ENCODE data around the gene WSB2. TPM values are rescaled to one million over a fixed set of nuclear protein-coding genes. Genes with fewer than 3 reads are reported as not detected.

Gene WSB2
- polyA plus RNA-seq, 1 donor from 2014 or later = 155 TPM

DNA sequence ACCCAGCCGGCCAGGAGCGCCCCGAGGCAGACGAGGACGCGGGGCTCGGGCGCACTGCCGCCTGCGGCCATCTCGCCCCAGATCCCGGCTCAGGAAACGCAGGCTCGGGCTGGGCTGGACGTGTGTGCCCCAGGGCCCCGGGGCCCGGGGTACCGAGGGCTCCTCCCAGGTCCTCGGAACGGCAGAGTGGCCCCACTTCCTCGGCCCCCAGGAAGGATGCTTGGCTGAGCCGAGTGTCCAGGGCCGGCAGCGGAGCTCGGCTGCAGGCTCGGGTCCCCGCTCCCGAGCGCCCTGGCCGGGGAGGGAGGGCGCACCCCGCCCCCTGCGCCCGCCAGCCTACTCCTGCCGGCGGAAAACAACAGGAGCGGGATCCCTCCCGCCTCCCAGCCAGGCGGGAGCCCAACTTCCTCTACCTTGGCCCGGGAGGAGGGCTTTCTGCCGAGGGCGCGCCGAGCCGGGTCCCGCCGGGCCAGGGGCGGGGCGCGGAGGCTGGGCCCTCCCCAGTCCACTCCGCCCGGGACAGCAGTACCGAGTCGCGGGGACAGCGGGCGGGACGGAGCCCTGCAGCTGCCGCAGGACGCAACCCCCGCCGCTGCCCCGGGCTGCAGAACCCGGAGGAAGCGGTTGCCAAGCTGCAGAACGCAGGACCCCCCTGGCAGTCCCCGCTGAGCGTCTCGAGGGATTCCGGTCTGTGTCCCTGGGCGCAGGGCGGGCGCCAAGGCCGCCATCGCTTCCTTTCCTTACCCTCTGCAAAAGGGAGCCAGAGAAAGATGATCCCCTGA, 42.8 kb upstream of the WSB2 start, which contains the start of gene VSIG10:
Gene VSIG10, minus strand, starts transcription at position 411 of the 782 bp plus-strand sequence. Its CDS starts 340 bp downstream, at position 71.
- H2AFZ ChIP-seq (ENCODE audit: low read depth, low read length) = no peak within 1 kb of the TSS

DNA sequence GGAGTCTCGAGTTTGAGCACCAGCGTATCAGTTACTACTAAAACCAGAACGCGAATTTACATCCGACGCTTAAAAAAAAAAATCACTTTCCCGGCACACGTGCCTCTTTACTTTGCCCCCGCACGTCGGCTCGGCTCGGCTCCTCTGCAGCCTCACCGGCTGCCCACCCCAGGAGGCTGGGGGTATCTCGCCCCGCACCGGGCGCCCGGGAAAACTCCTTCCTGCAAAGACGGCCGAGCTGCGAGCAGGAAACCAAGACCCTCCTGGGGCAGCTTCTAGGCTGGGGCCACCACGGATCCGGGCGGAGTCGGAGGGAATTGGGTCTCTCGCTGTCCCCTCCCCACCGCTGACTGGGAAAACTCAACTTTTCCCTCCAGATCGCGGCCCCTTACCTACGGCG, 42.2 kb upstream of the WSB2 start:
- Histone ChIP-seq H3K9me2 (ENCODE audit: insufficient read depth, low read length) (no peaks in the 10 kb centered on the region), H3K4me3 (ENCODE audit: low read length) (peak overlapping the region; percentile 89), H3K9ac (ENCODE audit: low read length) (peak overlapping the region; percentile 60), H3K27me3 (ENCODE audit: insufficient read depth, low read depth, low read length) (peaks cover 18% of the 10 kb centered on the region), H4K20me1 (ENCODE audit: insufficient read depth) (no peaks in the 10 kb centered on the region), H3K4me2 (ENCODE audit: low read length) (peak overlapping the region; percentile 88), H3K9me3 (ENCODE audit: low read length) (no peaks in the 10 kb centered on the region), H3K27ac (ENCODE audit: low read length) (no peak overlapping the region), H2AFZ (ENCODE audit: low read depth, low read length) (no peak overlapping the region), H3K36me3 (ENCODE audit: insufficient read depth, low read length) (no peaks in the 10 kb centered on the region), H3F3A (ENCODE audit: insufficient read depth, low read length, poor library complexity, severe bottlenecking) (no peaks in the 10 kb centered on the region), H3K79me2 (replicated peaks; ENCODE audit: insufficient read depth, low read length) (no peaks in the 10 kb centered on the region)
- TF ChIP-seq POLR2AphosphoS5 (IDR thresholded peaks at IDR 0.05) = no peak

More for the DNA sequence above, 42.8 kb upstream of the WSB2 start, which contains the start of gene VSIG10:
- H3K27ac ChIP-seq (ENCODE audit: low read length) = no peak within 1 kb of the TSS
- no peaks in the 10 kb centered on the region for H3K79me2 ChIP-seq (replicated peaks; ENCODE audit: insufficient read depth, low read length)
- TF ChIP-seq POLR2AphosphoS5 (IDR thresholded peaks at IDR 0.05) (peak; percentile 5), MXI1 (conservative IDR thresholded peaks at IDR 0.05; ENCODE audit: poor library complexity, severe bottlenecking) (no peak)
- TF ChIP-seq, protein P1, sequence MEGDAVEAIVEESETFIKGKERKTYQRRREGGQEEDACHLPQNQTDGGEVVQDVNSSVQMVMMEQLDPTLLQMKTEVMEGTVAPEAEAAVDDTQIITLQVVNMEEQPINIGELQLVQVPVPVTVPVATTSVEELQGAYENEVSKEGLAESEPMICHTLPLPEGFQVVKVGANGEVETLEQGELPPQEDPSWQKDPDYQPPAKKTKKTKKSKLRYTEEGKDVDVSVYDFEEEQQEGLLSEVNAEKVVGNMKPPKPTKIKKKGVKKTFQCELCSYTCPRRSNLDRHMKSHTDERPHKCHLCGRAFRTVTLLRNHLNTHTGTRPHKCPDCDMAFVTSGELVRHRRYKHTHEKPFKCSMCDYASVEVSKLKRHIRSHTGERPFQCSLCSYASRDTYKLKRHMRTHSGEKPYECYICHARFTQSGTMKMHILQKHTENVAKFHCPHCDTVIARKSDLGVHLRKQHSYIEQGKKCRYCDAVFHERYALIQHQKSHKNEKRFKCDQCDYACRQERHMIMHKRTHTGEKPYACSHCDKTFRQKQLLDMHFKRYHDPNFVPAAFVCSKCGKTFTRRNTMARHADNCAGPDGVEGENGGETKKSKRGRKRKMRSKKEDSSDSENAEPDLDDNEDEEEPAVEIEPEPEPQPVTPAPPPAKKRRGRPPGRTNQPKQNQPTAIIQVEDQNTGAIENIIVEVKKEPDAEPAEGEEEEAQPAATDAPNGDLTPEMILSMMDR (IDR thresholded peaks at IDR 0.05; ENCODE audit: poor library complexity, severe bottlenecking) = no peak
- H4K20me1 ChIP-seq (ENCODE audit: insufficient read depth) = no peaks in the 10 kb centered on the region
- no peaks in the 10 kb centered on the region for H3K9me2 ChIP-seq (ENCODE audit: insufficient read depth, low read length)
- H3K4me2 ChIP-seq (ENCODE audit: low read length) = peak within 1 kb of the TSS; percentile 88
- peak within 1 kb of the TSS; percentile 89 for H3K4me3 ChIP-seq (ENCODE audit: low read length)
- no peaks in the 10 kb centered on the region for H3K36me3 ChIP-seq (ENCODE audit: insufficient read depth, low read length)
- peaks cover 18% of the 10 kb centered on the region for H3K27me3 ChIP-seq (ENCODE audit: insufficient read depth, low read depth, low read length)
- no peaks in the 10 kb centered on the region for H3F3A ChIP-seq (ENCODE audit: insufficient read depth, low read length, poor library complexity, severe bottlenecking)
- H3K9ac ChIP-seq (ENCODE audit: low read length) = peak within 1 kb of the TSS; percentile 60
- no peaks in the 10 kb centered on the region for H3K9me3 ChIP-seq (ENCODE audit: low read length)

DNA sequence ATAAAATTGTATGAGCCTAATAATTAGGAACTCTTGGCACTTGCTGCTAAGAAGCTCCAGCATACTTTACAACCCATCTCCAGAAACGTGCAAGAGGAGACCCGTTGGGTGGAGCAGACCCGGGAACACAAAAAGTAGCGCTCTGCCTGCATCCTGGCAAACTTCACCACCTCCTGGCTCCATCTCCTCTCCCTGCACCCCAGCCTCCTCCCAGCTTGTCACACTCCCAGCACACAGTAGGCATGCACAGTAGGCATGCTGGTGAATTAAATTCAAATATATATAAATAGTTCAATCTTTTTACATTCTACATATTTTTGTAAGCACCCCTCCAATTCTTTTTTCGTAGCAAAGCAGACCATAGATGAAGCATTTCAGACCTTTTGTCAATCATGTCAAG, 41.6 kb upstream of the WSB2 start:
- H3K9me3 ChIP-seq (ENCODE audit: low read length) = no peaks in the 10 kb centered on the region
- peaks cover 18% of the 10 kb centered on the region for H3K27me3 ChIP-seq (ENCODE audit: insufficient read depth, low read depth, low read length)
- TF ChIP-seq, protein P2, sequence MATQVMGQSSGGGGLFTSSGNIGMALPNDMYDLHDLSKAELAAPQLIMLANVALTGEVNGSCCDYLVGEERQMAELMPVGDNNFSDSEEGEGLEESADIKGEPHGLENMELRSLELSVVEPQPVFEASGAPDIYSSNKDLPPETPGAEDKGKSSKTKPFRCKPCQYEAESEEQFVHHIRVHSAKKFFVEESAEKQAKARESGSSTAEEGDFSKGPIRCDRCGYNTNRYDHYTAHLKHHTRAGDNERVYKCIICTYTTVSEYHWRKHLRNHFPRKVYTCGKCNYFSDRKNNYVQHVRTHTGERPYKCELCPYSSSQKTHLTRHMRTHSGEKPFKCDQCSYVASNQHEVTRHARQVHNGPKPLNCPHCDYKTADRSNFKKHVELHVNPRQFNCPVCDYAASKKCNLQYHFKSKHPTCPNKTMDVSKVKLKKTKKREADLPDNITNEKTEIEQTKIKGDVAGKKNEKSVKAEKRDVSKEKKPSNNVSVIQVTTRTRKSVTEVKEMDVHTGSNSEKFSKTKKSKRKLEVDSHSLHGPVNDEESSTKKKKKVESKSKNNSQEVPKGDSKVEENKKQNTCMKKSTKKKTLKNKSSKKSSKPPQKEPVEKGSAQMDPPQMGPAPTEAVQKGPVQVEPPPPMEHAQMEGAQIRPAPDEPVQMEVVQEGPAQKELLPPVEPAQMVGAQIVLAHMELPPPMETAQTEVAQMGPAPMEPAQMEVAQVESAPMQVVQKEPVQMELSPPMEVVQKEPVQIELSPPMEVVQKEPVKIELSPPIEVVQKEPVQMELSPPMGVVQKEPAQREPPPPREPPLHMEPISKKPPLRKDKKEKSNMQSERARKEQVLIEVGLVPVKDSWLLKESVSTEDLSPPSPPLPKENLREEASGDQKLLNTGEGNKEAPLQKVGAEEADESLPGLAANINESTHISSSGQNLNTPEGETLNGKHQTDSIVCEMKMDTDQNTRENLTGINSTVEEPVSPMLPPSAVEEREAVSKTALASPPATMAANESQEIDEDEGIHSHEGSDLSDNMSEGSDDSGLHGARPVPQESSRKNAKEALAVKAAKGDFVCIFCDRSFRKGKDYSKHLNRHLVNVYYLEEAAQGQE (IDR thresholded peaks at IDR 0.05; ENCODE audit: borderline replicate concordance) = no peak
- TF ChIP-seq RAD21 (conservative IDR thresholded peaks at IDR 0.05) (no peak), EP300 (conservative IDR thresholded peaks at IDR 0.05; ENCODE audit: poor library complexity, severe bottlenecking) (no peak), MXI1 (conservative IDR thresholded peaks at IDR 0.05; ENCODE audit: poor library complexity, severe bottlenecking) (no peak), EZH2 (IDR thresholded peaks at IDR 0.05; ENCODE audit: borderline replicate concordance, insufficient read depth, low read length, poor library complexity, severe bottlenecking) (no peak), TAF1 (IDR thresholded peaks at IDR 0.05; ENCODE audit: low read depth) (no peak), POLR2AphosphoS5 (IDR thresholded peaks at IDR 0.05) (no peak), SMC3 (conservative IDR thresholded peaks at IDR 0.05; ENCODE audit: poor library complexity) (no peak)
- TF ChIP-seq, protein P1 (IDR thresholded peaks at IDR 0.05; ENCODE audit: poor library complexity, severe bottlenecking) = no peak
- no peaks in the 10 kb centered on the region for H3F3A ChIP-seq (ENCODE audit: insufficient read depth, low read length, poor library complexity, severe bottlenecking)
- no peaks in the 10 kb centered on the region for H4K20me1 ChIP-seq (ENCODE audit: insufficient read depth)
- no peak overlapping the region for H2AFZ ChIP-seq (ENCODE audit: low read depth, low read length)
- H3K79me2 ChIP-seq (replicated peaks; ENCODE audit: insufficient read depth, low read length) = no peaks in the 10 kb centered on the region
- H3K9ac ChIP-seq (ENCODE audit: low read length) = no peak overlapping the region
- no peak overlapping the region for H3K27ac ChIP-seq (ENCODE audit: low read length)
- no peak overlapping the region for H3K4me2 ChIP-seq (ENCODE audit: low read length)
- H3K9me2 ChIP-seq (ENCODE audit: insufficient read depth, low read length) = no peaks in the 10 kb centered on the region
- no peaks in the 10 kb centered on the region for H3K36me3 ChIP-seq (ENCODE audit: insufficient read depth, low read length)
- peak overlapping the region; percentile 89 for H3K4me3 ChIP-seq (ENCODE audit: low read length)
